Hepatocyte (in vitro differentiated cells): ENCODE results near the gene MTRF1.

Experiments
- CTCF ChIP-seq: fragments of 200-600 bp; sonication (generic); IDR thresholded peaks from 2 replicates; pipeline ENCODE4 v1.5.1; 2016; ENCODE audit warnings: antibody characterized with exemption, mild to moderate bottlenecking; ENCODE audit not compliant: poor library complexity
- EZH2 ChIP-seq: fragments of 200-600 bp; sonication (generic); IDR thresholded peaks from 2 replicates; pipeline ENCODE4 v1.6.1; 2016; ENCODE audit warnings: antibody characterized with exemption, mild to moderate bottlenecking, borderline replicate concordance

GRCh38 chr13:41200126-41200525, 63.2 kb downstream of the MTRF1 start:
- TF ChIP-seq CTCF (no peak), EZH2 (no peak)
